Measurements from ENCODE around the gene PRKG1. TPM values are rescaled to one million over a fixed set of nuclear protein-coding genes. Genes with fewer than 3 reads are reported as not detected.

PRKG1 gene
- total RNA-seq, 1 experiment from 2014 or later: 0.21 TPM

GRCh38 chr10:52266858-52267257, 1192.6 kb downstream of the PRKG1 start:
- H3K4me1 Mint-ChIP-seq (ENCODE audit: low read depth, unreplicated experiment): no peaks in the 10 kb centered on the region
- no peaks in the 10 kb centered on the region for H3K27me3 Mint-ChIP-seq (ENCODE audit: unreplicated experiment)
- intact Hi-C loops (cut with micrococcal nuclease; ENCODE audit: unreplicated experiment): no loop called here
- H3K4me3 Mint-ChIP-seq (ENCODE audit: low read depth, unreplicated experiment): no peak overlapping the region
- H3K36me3 Mint-ChIP-seq (ENCODE audit: insufficient read depth, unreplicated experiment): no peaks in the 10 kb centered on the region
- TF ChIP-seq CTCF (IDR thresholded peaks at IDR 0.05; ENCODE audit: unreplicated experiment): no peak
- no TSS peak for BruUV-seq (replicated peaks)
- no peak overlapping the region for H3K27ac Mint-ChIP-seq (ENCODE audit: unreplicated experiment)
- CTCF ChIA-PET: no interaction called here
- no peak for DNase-seq
- no peaks in the 10 kb centered on the region for H3K9me3 Mint-ChIP-seq (ENCODE audit: low read depth, unreplicated experiment)

- CTCF ChIA-PET: no interaction called here
- no peaks in the 10 kb centered on the region for H3K4me1 Mint-ChIP-seq (ENCODE audit: low read depth, unreplicated experiment)
- DNase-seq: no peak
These were observed 1194.5 kb downstream of the PRKG1 start for GRCh38 chr10:52268790-52269189.

GRCh38 chr10:52269233-52269632, 1194.9 kb downstream of the PRKG1 start:
- no peak overlapping the region for H3K27ac Mint-ChIP-seq (ENCODE audit: unreplicated experiment)
- no peaks in the 10 kb centered on the region for H3K9me3 Mint-ChIP-seq (ENCODE audit: low read depth, unreplicated experiment)
- no peaks in the 10 kb centered on the region for H3K4me1 Mint-ChIP-seq (ENCODE audit: low read depth, unreplicated experiment)
- no TSS peak for BruUV-seq (replicated peaks)
- TF ChIP-seq CTCF (IDR thresholded peaks at IDR 0.05; ENCODE audit: unreplicated experiment): no peak
- no peaks in the 10 kb centered on the region for H3K36me3 Mint-ChIP-seq (ENCODE audit: insufficient read depth, unreplicated experiment)
- intact Hi-C loops (cut with micrococcal nuclease; ENCODE audit: unreplicated experiment): no loop called here
- no peak for DNase-seq
- CTCF ChIA-PET: no interaction called here
- no peak overlapping the region for H3K4me3 Mint-ChIP-seq (ENCODE audit: low read depth, unreplicated experiment)
- no peaks in the 10 kb centered on the region for H3K27me3 Mint-ChIP-seq (ENCODE audit: unreplicated experiment)

More at GRCh38 chr10:52268790-52269189, 1194.5 kb downstream of the PRKG1 start:
- H3K27me3 Mint-ChIP-seq (ENCODE audit: unreplicated experiment): no peaks in the 10 kb centered on the region
- H3K4me3 Mint-ChIP-seq (ENCODE audit: low read depth, unreplicated experiment): no peak overlapping the region
- H3K36me3 Mint-ChIP-seq (ENCODE audit: insufficient read depth, unreplicated experiment): no peaks in the 10 kb centered on the region
- H3K27ac Mint-ChIP-seq (ENCODE audit: unreplicated experiment): no peak overlapping the region
- TF ChIP-seq CTCF (IDR thresholded peaks at IDR 0.05; ENCODE audit: unreplicated experiment): no peak
- no peaks in the 10 kb centered on the region for H3K9me3 Mint-ChIP-seq (ENCODE audit: low read depth, unreplicated experiment)
- intact Hi-C loops (cut with micrococcal nuclease; ENCODE audit: unreplicated experiment): no loop called here
- no TSS peak for BruUV-seq (replicated peaks)

- Mint-ChIP-seq H3K4me3 (ENCODE audit: low read depth, unreplicated experiment) (no peak overlapping the region), H3K27ac (ENCODE audit: unreplicated experiment) (no peak overlapping the region), H3K36me3 (ENCODE audit: insufficient read depth, unreplicated experiment) (no peaks in the 10 kb centered on the region), H3K27me3 (ENCODE audit: unreplicated experiment) (no peaks in the 10 kb centered on the region), H3K9me3 (ENCODE audit: low read depth, unreplicated experiment) (no peaks in the 10 kb centered on the region), H3K4me1 (ENCODE audit: low read depth, unreplicated experiment) (no peaks in the 10 kb centered on the region)
- intact Hi-C loops (cut with micrococcal nuclease; ENCODE audit: unreplicated experiment): no loop called here
- DNase-seq: no peak
- BruUV-seq (replicated peaks): no TSS peak
- TF ChIP-seq CTCF (IDR thresholded peaks at IDR 0.05; ENCODE audit: unreplicated experiment): no peak
- CTCF ChIA-PET: no interaction called here
These were observed 1201.9 kb downstream of the PRKG1 start for GRCh38 chr10:52276163-52276562.
